Transverse colon (tissue), 4 donors: ENCODE results near the gene WFDC8. TPM values are rescaled to one million over a fixed set of nuclear protein-coding genes. Genes with fewer than 3 reads are reported as not detected.

Experiments
- DNase-seq: peaks from one replicate; pipeline ENCODE4 v3.0.0-alpha.2; 2019
- H3K27ac ChIP-seq, 4 donors: fragments of 200-600 bp; sonication (generic); 2 replicates each; pipeline ENCODE4 v1.5.1; 2016 to 2018; ENCODE audit warnings: inconsistent platforms in 4 of 4
- H3K27me3 ChIP-seq: fragments of 200-600 bp; sonication (generic); 2 replicates; pipeline ENCODE4 v1.5.1; 2017; ENCODE audit warnings: inconsistent platforms
- H3K36me3 ChIP-seq, 4 donors: fragments of 200-600 bp; sonication (generic); 2 replicates each; pipeline ENCODE4 v1.5.1; 2017 to 2019; ENCODE audit warnings: inconsistent platforms in 4 of 4
- H3K4me1 ChIP-seq, 4 donors: fragments of 200-600 bp; sonication (generic); 2 replicates each; pipeline ENCODE4 v1.5.1; 2017 to 2020; ENCODE audit warnings: inconsistent platforms in 4 of 4
- H3K4me3 ChIP-seq, 4 donors: fragments of 200-600 bp; sonication (generic); 1 replicate in 1 of 4; 2 replicates in 3 of 4; pipeline versions ENCODE4 v1.5.1 to v1.6.1; 2017 to 2019; ENCODE audit warnings: inconsistent platforms in 4 of 4
- H3K9me3 ChIP-seq, 2 donors: fragments of 200-600 bp; sonication (generic); 2 replicates each; pipeline ENCODE4 v1.5.1; 2017 to 2019; ENCODE audit warnings: inconsistent platforms in 2 of 2
- CTCF ChIP-seq, 5 experiments: fragments of 200-600 bp in 3 of 5; fragments of 450-650 bp in 2 of 5; sonication (generic) in 3 of 5; IDR thresholded peaks; 1 replicate in 2 of 5; 2 replicates in 3 of 5; pipeline ENCODE4 v1.5.1; 2016 to 2017; ENCODE audit warnings: antibody characterized with exemption in 5 of 5, inconsistent platforms in 3 of 5, mild to moderate bottlenecking in 2 of 5, moderate library complexity in 1 of 5
- EP300 ChIP-seq: sonication (generic); formaldehyde crosslinking; IDR thresholded peaks from one replicate; pipeline ENCODE4 v1.6.1; 2017; ENCODE audit warnings: antibody characterized with exemption, low read depth
- POLR2A ChIP-seq: fragments of 450-650 bp; IDR thresholded peaks from one replicate; pipeline ENCODE4 v1.6.1; 2016; ENCODE audit warnings: antibody characterized with exemption, mild to moderate bottlenecking, moderate library complexity
- POLR2AphosphoS5 ChIP-seq, 3 donors: sonication (generic); formaldehyde crosslinking; IDR thresholded peaks; one replicate each; pipeline ENCODE4 v1.6.1; 2016; ENCODE audit warnings: antibody characterized with exemption in 3 of 3
- WGBS, 2 donors: methylation state at CpG; one replicate each; pipeline ENCODE4 v1.1.5; 2018; ENCODE audit warnings: low coverage in 1 of 2; 5-methylcytosine and 5-hydroxymethylcytosine counted together
- in situ Hi-C, 4 donors: fragments of 200-750 bp; cut with MboI; loops; one replicate each; pipeline versions ENCODE4 v1.15.0 to v1.15.1; 2017; ENCODE audit warnings: low sequenced_read_pairs in 3 of 4, low pct_ligation_motif_present in 1 of 4, low pct_unique_long_range_greater_than_20kb in 1 of 4
- intact Hi-C: fragments of 100-400 bp; cut with DNase I; formaldehyde crosslinking; loops from one replicate; pipeline ENCODE4 v1.15.1; 2023; ENCODE audit warnings: low total_unique reads
- small RNA-seq, 4 donors: library from RNA; depleted of rRNA; stranded (forward); fragments of <200 nt; gene quantifications; one replicate each; pipeline ENCODE3, GENCODE V24; 2016
- total RNA-seq, 4 donors: library from RNA; depleted of rRNA; stranded (reverse); fragments of >200 nt; gene quantifications; one replicate each; pipeline ENCODE4 v1.1.0, GENCODE V29; 2016

Gene WFDC8
- total RNA-seq, 4 donors from 2014 or later: not detected

- WGBS, 2 donors: 21 to 29% methylated on average over 2 of the region's 2 CpGs
- peaks cover 0 to 15% (median 6%) of the 10 kb centered on the region in 4 donors for H3K4me1 ChIP-seq
- no peak overlapping the region for H3K27ac ChIP-seq
- H3K27me3 ChIP-seq: no peaks in the 10 kb centered on the region
- no peaks in the 10 kb centered on the region for H3K36me3 ChIP-seq
- H3K9me3 ChIP-seq: no peaks in the 10 kb centered on the region
- no peak for DNase-seq
- in situ Hi-C loops: no loop called here
- intact Hi-C loops: no loop called here
- H3K4me3 ChIP-seq: no peak overlapping the region
- TF ChIP-seq POLR2AphosphoS5 (IDR thresholded peaks at IDR 0.05): no peak
- TF ChIP-seq EP300: no peak
- TF ChIP-seq CTCF (IDR thresholded peaks at IDR 0.05): no peak
- no peak for TF ChIP-seq POLR2A
These were observed 75.7 kb downstream of the WFDC8 start for GRCh38 chr20:45503403-45503802.

- WGBS, 2 donors: 0 to 17% methylated on average over 1 of the region's 1 CpG
These were observed 76.5 kb downstream of the WFDC8 start for GRCh38 chr20:45502561-45502960.

More at GRCh38 chr20:45502561-45502960, 76.5 kb downstream of the WFDC8 start:
- in situ Hi-C loops (no loop called here), intact Hi-C loops (no loop called here)
- H3K4me1 ChIP-seq: peaks cover 0 to 17% (median 6%) of the 10 kb centered on the region in 4 donors
- H3K27ac ChIP-seq: no peak overlapping the region
- H3K4me3 ChIP-seq: no peak overlapping the region
- no peaks in the 10 kb centered on the region for H3K9me3 ChIP-seq
- no peak for DNase-seq
- H3K36me3 ChIP-seq: no peaks in the 10 kb centered on the region
- TF ChIP-seq POLR2AphosphoS5 (IDR thresholded peaks at IDR 0.05) (no peak), CTCF (IDR thresholded peaks at IDR 0.05) (no peak), EP300 (no peak), POLR2A (no peak)
- H3K27me3 ChIP-seq: peaks cover 5% of the 10 kb centered on the region

Small RNAs within 50 kb of the gene (small RNA-seq; reads per million reads assigned to genes)
- gene AL031663.1: 0 reads per million in 4 donors
- gene HSPD1P21: 0 reads per million in 4 donors
- gene RNA5SP485: 0 reads per million in 4 donors

Other genes with a start within 250 kb of the WFDC8 start
- gene SDC4, start 230.9 kb downstream of the WFDC8 start, total RNA-seq: 100 to 1,000 TPM in 2 of 4 donors, 10 to 100 TPM in 2; 60.7 to 140 (median 94.3) TPM
- gene SYS1, start 216.1 kb downstream of the WFDC8 start, total RNA-seq: 10 to 100 TPM in 3 of 4 donors, 1 to 10 TPM in 1; 5.6 to 64.7 (median 38.4) TPM
- under 1 TPM in 1 of 4 donors, not detected in 3; 0.14 TPM for gene TP53TG5, start 201.0 kb downstream of the WFDC8 start, total RNA-seq
- 100 to 1,000 TPM in 1 of 4 donors, 10 to 100 TPM in 3; 74.5 to 122 (median 84.9) TPM for gene DBNDD2, start 171.0 kb downstream of the WFDC8 start, total RNA-seq
- 100 to 1,000 TPM in 2 of 4 donors, 10 to 100 TPM in 2; 88.3 to 321 (median 108) TPM for gene PIGT, start 163.1 kb downstream of the WFDC8 start, total RNA-seq
- gene WFDC2, start 109.5 kb downstream of the WFDC8 start, total RNA-seq: 100 to 1,000 TPM in 1 of 4 donors, 10 to 100 TPM in 3; 11.0 to 325 (median 38.8) TPM
- not detected for gene SPINT3, start 63.7 kb downstream of the WFDC8 start, total RNA-seq
- gene WFDC6, start 39.8 kb downstream of the WFDC8 start, total RNA-seq: not detected
- gene EPPIN, start 31.9 kb downstream of the WFDC8 start, total RNA-seq: not detected
- not detected for gene WFDC10A, start 50.5 kb upstream of the WFDC8 start, total RNA-seq
- gene WFDC9, start 52.0 kb upstream of the WFDC8 start, total RNA-seq: not detected
- not detected for gene WFDC11, start 91.0 kb upstream of the WFDC8 start, total RNA-seq
- gene WFDC13, start 122.8 kb upstream of the WFDC8 start, total RNA-seq: not detected
- 1 to 10 TPM in 1 of 4 donors, not detected in 3; 1.9 TPM for gene WFDC10B, start 125.7 kb upstream of the WFDC8 start, total RNA-seq
- gene SPINT4, start 143.1 kb upstream of the WFDC8 start, total RNA-seq: not detected
- gene WFDC3, start 212.6 kb upstream of the WFDC8 start, total RNA-seq: 10 to 100 TPM in 1 of 4 donors, 1 to 10 TPM in 3; 1.7 to 14.9 (median 2.6) TPM
- 100 to 1,000 TPM in 1 of 4 donors, 10 to 100 TPM in 3; 14.9 to 210 (median 37.0) TPM for gene DNTTIP1, start 212.7 kb upstream of the WFDC8 start, total RNA-seq
- gene UBE2C, start 233.4 kb upstream of the WFDC8 start, total RNA-seq: 10 to 100 TPM in 1 of 4 donors, 1 to 10 TPM in 3; 2.7 to 27.1 (median 6.9) TPM
- 10 to 100 TPM in 1 of 4 donors, 1 to 10 TPM in 2, not detected in 1; 3.5 to 36.3 (median 4.6) TPM for gene TNNC2, start 248.0 kb upstream of the WFDC8 start, total RNA-seq